ENCODE measurements around the gene AQP9. TPM values are rescaled to one million over a fixed set of nuclear protein-coding genes. Genes with fewer than 3 reads are reported as not detected.
"Not testable (repeated sequence)": the region's sequence is repeated elsewhere in the genome, so short reads cannot be mapped to it uniquely, and the experiment has no call there.

AQP9 gene
- total RNA-seq, 2 donors from 2014 or later = 1.1 to 2.9 TPM

DNA sequence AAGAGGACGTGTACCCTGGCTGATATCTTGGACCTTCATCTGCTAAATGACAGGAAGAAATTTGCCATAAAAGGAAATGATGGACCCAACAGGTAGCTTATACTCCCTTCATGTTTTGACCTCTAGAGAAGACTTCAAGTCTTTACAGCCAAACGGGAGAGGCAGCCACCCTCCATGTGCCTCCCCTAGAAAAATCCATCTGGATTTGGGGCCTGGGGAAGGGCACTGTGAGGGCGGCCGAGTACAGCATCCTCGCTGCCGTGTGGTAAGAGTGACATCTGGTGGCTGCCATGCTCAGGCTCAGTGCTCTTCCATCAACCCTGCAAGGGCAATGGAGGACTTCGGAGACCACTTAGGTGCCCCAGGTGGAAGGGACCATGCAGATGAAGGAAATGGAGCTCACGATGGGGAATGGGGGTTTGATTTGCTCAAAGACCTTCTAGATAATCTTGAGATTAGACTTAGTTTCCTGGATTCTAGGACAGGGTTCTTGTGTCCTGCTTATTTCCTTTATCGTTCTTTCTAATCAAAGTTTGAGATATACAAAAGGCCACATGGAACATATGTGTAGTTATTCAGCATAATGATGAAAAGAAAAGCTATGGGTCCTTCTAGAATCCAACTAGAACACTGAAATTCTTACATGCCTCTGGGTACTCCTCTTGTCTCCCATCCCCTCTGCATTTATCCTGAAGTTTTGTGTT lies 44.4 kb downstream of the AQP9 start:
- H3K36me3 ChIP-seq = no peaks in the 10 kb centered on the region
- H3K27ac ChIP-seq = no peak overlapping the region
- no peaks in the 10 kb centered on the region for H3K4me1 ChIP-seq
- DNase-seq (ENCODE audit: low spot score) = no peak
- H3K4me3 ChIP-seq = no peak overlapping the region
- no peaks in the 10 kb centered on the region for H3K9me3 ChIP-seq
- H3K27me3 ChIP-seq = no peaks in the 10 kb centered on the region
- TF ChIP-seq, protein P1, sequence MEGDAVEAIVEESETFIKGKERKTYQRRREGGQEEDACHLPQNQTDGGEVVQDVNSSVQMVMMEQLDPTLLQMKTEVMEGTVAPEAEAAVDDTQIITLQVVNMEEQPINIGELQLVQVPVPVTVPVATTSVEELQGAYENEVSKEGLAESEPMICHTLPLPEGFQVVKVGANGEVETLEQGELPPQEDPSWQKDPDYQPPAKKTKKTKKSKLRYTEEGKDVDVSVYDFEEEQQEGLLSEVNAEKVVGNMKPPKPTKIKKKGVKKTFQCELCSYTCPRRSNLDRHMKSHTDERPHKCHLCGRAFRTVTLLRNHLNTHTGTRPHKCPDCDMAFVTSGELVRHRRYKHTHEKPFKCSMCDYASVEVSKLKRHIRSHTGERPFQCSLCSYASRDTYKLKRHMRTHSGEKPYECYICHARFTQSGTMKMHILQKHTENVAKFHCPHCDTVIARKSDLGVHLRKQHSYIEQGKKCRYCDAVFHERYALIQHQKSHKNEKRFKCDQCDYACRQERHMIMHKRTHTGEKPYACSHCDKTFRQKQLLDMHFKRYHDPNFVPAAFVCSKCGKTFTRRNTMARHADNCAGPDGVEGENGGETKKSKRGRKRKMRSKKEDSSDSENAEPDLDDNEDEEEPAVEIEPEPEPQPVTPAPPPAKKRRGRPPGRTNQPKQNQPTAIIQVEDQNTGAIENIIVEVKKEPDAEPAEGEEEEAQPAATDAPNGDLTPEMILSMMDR (IDR thresholded peaks at IDR 0.05) = peak; percentile 37 to 85

DNA sequence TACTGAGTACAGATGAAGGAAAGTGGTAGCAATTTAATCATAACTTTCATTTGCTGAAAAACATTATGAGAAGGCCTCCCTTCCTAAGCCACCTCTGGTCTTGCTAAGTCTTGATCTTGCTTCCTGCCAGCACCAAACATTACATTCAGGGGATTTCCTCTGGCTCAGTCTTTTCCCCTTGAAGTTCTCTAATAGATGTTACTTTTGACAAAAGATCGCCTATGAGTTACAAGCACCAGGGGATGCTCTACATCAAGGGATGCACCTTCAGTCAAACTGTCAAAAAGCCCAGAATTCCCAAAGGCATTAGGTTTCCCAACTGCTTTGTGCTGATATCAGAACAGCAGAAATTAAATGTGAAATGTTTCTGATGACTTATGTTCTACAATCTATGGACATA lies 47.3 kb downstream of the AQP9 start:
- H3K9me3 ChIP-seq = no peaks in the 10 kb centered on the region
- no peak overlapping the region for H3K27ac ChIP-seq
- H3K4me1 ChIP-seq = no peaks in the 10 kb centered on the region
- TF ChIP-seq, protein P1 (IDR thresholded peaks at IDR 0.05) = no peak
- no peaks in the 10 kb centered on the region for H3K27me3 ChIP-seq
- H3K36me3 ChIP-seq = no peaks in the 10 kb centered on the region
- no peak overlapping the region for H3K4me3 ChIP-seq
- DNase-seq (ENCODE audit: low spot score) = no peak

DNA sequence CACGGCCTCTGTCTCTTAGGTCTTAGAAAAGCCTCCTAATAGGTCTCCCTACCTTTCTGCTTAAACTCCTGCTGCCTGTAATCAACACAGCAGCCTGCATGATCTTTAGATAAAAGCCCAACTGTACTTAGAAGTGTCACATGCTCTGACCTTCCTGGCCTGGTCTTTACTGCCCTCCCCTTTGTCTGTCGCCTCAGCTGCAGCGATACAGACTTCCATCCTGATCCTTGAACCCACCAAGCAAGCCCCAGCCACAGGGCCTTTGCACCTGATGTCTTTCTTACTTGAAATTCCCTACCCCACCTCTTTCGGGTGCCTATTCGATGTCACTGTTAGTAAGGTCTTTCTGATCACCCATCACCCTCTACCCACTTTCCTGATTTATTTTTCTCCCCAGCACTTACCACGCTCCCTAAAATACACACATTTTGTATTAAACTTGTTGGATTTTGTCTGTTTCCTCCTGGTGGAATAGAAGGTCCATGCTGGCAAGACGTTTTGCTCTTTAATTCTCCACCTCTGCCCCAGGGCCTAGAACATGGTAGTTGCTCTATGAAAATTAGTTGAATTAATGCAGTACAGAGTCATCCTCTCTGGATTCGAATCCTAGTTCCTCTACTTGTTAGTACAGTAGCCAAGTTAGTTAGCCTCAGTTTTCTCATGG lies 51.1 kb downstream of the AQP9 start:
- TF ChIP-seq, protein P1 (IDR thresholded peaks at IDR 0.05) = no peak
- Histone ChIP-seq H3K4me1 (no peaks in the 10 kb centered on the region), H3K36me3 (no peaks in the 10 kb centered on the region), H3K9me3 (no peaks in the 10 kb centered on the region), H3K27me3 (no peaks in the 10 kb centered on the region), H3K27ac (no peak overlapping the region), H3K4me3 (no peak overlapping the region)
- no peak for DNase-seq (ENCODE audit: low spot score)

DNA sequence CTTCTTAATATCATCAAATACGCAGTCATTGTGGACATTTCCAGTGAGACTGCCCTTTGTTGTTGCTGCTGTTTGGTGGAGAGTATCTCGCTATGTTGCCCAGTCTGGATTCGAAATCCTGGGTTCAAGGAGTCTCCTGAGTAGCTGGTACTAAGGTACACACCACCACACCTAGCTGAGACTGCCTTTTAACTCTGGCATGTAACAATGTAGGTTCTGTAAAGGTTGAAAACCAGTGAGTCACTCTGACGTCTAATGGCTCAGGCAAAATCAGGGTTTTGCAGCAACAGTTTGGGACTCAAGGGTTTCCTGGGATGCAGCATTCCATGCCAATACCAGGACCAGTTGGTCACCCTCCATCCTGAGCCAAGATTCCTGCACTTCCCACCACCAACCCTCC lies 52.2 kb downstream of the AQP9 start:
- no peak overlapping the region for H3K27ac ChIP-seq
- H3K4me1 ChIP-seq = no peaks in the 10 kb centered on the region
- TF ChIP-seq, protein P1 (IDR thresholded peaks at IDR 0.05) = no peak
- H3K27me3 ChIP-seq = no peaks in the 10 kb centered on the region
- H3K4me3 ChIP-seq = no peak overlapping the region
- H3K9me3 ChIP-seq = no peaks in the 10 kb centered on the region
- DNase-seq (ENCODE audit: low spot score) = no peak
- no peaks in the 10 kb centered on the region for H3K36me3 ChIP-seq

DNA sequence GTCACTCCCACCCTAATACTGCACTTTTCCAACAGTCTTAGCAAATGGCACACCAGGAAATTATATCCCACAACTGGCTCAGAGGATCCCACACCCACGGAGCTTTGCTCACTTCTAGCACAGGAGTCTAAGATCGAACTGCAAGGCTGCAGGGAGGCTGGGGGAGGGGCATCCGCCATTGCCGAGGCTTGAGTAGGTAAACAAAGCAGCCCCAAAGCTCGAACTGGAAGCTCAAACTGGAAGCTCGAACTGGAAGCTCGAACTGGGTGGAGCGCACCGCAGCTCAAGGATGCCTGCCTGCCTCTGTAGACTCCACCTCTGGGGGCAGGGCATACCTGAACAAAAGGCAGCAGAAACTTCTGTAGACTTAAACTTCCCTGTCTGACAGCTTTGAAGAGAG lies 55.5 kb downstream of the AQP9 start:
- not testable (repeated sequence) for H3K27me3 ChIP-seq; H3K4me3 ChIP-seq; H3K9me3 ChIP-seq; DNase-seq (ENCODE audit: low spot score); H3K27ac ChIP-seq; H3K36me3 ChIP-seq; H3K4me1 ChIP-seq

DNA sequence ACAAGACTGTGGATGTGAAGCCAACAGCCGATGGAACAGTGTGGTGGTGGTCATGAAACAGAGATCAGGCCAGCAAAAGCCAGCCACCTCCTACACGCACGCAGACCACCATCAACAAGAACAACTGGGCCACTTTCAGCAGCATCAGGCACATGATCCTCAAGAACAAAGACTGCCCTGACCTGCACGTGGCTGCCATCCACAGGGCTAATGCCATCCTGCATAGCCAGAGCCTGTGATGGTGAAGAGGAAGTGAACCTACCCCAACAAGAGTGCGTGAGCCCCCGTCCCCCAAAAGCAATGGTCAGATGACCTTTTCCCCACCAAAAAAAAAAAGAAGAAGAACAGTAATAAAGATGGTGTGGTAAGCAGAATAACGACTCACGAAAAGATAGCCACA lies 62.6 kb downstream of the AQP9 start:
- no peak overlapping the region for H3K27ac ChIP-seq

More for the DNA sequence above, 62.6 kb downstream of the AQP9 start:
- no peaks in the 10 kb centered on the region for H3K9me3 ChIP-seq
- H3K27me3 ChIP-seq = no peaks in the 10 kb centered on the region
- no peak for DNase-seq (ENCODE audit: low spot score)
- TF ChIP-seq, protein P1 (IDR thresholded peaks at IDR 0.05) = no peak
- H3K36me3 ChIP-seq = no peaks in the 10 kb centered on the region
- peaks cover 0 to 5% of the 10 kb centered on the region in 2 donors for H3K4me1 ChIP-seq
- H3K4me3 ChIP-seq = no peak overlapping the region

Measured in right atrium auricular region (tissue), 2 donors.